ENCODE results near the gene PRRT3. TPM values are rescaled to one million over a fixed set of nuclear protein-coding genes. Genes with fewer than 3 reads are reported as not detected.

The PRRT3 gene
- total RNA-seq = 1 to 10 TPM; 8.3 to 9.4 TPM

DNA sequence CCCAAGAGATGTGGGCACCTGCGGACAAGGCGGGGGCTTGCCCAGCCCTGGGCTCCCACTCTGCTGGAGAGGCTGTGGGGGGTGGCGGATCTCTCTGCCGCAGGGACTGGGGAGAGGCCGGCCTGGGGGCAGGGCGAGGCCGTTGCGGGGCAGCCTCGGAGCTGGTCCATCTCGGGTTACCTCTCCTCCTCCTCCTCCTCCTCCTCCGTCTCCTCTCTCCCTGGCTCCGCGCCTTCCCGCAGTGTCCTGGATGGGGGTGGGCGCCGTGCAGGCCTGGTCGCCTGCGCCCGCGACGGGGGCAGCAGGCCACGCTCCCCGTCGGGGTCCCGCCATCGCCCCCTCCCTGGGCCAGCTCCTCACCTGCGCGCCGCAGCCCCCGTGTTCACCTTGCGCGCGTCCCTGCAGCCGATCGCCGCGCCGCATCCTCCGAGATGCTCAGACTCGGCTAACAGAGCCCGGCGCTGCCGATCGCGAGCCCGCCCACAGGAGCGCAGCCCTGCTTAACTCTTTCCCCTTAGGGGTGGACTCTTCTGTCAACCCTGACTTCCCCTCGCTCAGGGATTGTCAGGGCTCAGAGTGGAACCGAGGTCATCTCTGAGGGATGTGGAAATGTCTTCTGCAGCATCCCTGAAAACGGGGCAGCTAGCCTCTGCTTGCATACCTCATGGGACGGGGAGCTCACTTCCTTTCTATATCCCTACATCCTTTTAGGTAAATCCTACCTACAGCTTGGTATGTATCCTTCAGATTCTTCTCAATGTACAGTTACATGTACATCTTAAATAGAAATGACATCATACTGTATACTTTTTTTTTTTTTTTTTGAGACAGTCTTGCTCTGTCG, at the start of gene PRRT3:
Gene PRRT3 (minus strand): TSS at position 447 of the 844 bp plus-strand sequence. CDS start 2,293 bp downstream, outside the sequence.
- POLR2A ChIA-PET = interaction anchor here (0.9 to 1.2 kb wide), 2 partner anchors 34 to 109 kb away, joined by 3 to 7 read pairs; partner anchors contain the start of genes EMC3 and RPUSD3
- CTCF ChIA-PET = interaction anchor here (0.6 to 2.4 kb wide), 4 partner anchors 19 to 344 kb away, joined by 3 to 14 read pairs (median 3); partner anchors contain the start of gene CRELD1

DNA sequence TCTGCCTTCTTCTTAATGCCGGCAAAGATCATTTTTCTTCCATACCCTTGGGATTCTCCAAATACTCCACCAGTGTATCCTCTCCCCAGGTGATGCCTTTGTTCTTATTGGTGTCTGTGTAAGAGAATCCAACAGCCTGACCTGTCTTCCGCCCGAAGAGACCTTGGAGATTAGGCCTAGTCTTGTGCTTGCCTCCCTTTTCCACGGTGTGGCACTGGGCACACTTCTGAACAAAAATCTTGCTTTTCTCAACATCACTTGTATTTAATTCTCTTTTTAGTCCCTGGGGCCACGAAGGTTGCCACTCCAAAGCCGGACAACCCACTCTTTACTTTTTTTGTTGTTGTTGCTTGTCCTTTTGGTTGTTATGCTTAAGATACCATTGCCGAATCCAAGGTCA, 48.5 kb upstream of the PRRT3 start:
- ChIA-PET CTCF (no interaction called here), POLR2A (no interaction called here)

DNA sequence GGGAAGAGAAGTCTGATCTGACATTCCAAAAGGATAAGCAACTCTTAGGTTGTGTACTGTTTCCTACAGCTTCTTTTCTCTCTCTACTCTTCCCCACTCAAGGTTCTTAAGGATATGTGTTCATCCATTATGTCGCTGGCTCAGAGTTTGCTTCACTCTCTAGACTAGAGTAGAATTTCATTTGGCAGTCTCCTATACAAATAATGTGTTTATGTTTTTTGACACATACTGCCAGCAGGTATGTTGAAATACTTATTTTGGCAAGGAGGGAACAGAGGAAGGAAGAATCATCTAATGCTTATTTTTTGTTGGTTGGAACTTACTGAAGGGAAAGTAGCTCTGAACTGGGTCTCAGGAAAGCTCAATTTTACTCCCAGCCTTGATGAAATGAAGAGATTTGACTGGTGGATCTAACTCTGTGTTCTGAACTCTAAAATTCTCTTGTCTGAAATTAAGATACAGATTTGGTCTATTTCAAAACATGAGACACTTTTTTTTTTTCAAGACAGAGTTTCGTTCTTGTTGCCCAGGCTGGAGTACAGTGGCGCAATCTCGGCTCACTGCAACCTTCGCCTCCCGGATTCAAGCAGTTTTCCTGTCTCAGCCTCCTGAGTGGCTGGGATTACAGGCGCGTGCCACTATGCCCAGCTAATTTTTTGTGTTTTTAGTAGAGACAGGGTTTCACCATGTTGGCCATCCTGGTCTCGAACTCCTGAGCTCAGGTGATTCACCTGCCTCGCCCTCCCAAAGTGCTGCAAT, 42.1 kb upstream of the PRRT3 start:
- ChIA-PET CTCF (no interaction called here), POLR2A (interaction anchor here (0.6 kb wide), 1 partner anchor 264 kb away, joined by 3 read pairs; no protein-coding TSS in a partner anchor)

DNA sequence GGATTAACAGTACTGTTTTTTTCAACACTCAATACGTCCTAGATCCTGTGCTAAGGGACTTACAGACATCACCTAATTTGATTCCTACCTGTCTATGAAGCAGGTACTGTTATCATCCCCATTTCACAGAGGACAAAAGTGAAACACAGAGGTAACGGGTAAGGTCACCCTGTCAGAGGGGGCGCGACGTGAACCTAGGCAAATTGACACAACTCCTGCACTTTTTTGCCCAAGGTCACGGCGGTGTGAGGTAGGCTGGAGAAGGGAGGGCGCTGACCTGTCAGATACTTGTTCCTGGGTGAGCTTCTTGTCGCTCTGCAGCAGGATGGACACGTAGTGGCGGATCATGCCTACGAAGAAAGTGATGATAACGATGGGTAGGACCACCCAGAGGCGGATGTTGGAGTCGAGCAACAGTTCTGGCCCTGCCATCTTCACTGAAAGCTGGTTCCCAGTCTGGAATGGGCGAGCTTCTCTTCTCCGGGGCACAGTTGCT, 34.1 kb upstream of the PRRT3 start:
- POLR2A ChIA-PET = interaction anchor here (0.5 to 2.1 kb wide), 9 partner anchors 9 to 256 kb away, joined by 3 to 12 read pairs (median 6); partner anchors contain the start of genes ARPC4, CRELD1, PRRT3 and TADA3

DNA sequence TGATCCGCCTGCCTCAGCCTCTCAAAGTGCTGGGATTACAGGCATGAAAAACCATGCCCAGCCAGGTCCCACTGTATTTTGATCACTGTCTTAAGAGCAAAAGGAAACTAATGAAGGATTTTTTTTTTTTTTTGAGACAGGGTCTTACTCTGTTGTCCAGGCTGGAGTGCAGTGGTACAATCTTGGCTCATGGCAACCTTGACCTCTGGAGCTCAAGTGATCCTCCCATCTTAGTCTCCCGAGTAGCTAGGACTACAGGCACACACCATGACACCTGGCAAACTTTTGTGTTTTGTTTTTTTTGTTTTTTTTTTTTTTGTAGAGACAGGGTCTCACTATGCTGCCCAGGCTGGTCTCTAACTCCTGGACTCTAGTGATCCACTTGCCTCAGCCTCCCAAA, 28.0 kb upstream of the PRRT3 start:
- ChIA-PET POLR2A (interaction anchor here (0.6 kb wide), 1 partner anchor 15 kb away, joined by 4 read pairs; no protein-coding TSS in a partner anchor), CTCF (no interaction called here)

More for the DNA sequence above, 34.1 kb upstream of the PRRT3 start:
- CTCF ChIA-PET = interaction anchor here (0.7 to 2.5 kb wide), 2 partner anchors 9 to 55 kb away, joined by 3 to 11 read pairs; no protein-coding TSS in a partner anchor

DNA sequence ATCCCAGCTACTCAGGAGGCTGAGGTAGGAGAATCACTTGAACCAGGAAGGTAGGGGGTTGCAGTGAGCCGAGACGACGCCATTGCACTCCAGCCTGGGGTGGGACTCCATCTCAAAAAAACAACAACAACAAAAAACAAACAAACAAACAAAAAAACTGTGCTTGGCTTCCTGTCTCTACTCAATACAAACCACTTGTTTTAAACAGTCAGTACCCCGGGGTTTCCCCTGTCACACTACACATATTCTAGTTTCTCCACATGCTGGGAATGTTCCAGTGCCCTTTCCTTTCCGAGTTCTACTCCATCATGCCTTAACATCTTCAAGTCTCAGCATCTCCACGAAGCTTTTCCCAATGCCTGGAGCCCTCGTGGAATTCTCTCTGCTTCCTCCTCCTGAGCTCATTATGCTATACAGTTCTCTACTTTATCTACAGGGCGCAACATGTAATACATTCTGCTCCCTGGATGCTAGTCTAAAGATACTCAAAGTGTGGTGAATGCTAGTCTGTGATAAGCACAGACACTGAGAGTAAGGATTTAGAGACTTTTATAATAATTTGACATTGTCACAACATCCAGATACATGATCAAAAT, 26.6 kb upstream of the PRRT3 start:
- CTCF ChIA-PET = no interaction called here
- POLR2A ChIA-PET = interaction anchor here (2.0 kb wide), 1 partner anchor 8 kb away, joined by 7 read pairs; the partner anchor contains the start of gene EMC3

DNA sequence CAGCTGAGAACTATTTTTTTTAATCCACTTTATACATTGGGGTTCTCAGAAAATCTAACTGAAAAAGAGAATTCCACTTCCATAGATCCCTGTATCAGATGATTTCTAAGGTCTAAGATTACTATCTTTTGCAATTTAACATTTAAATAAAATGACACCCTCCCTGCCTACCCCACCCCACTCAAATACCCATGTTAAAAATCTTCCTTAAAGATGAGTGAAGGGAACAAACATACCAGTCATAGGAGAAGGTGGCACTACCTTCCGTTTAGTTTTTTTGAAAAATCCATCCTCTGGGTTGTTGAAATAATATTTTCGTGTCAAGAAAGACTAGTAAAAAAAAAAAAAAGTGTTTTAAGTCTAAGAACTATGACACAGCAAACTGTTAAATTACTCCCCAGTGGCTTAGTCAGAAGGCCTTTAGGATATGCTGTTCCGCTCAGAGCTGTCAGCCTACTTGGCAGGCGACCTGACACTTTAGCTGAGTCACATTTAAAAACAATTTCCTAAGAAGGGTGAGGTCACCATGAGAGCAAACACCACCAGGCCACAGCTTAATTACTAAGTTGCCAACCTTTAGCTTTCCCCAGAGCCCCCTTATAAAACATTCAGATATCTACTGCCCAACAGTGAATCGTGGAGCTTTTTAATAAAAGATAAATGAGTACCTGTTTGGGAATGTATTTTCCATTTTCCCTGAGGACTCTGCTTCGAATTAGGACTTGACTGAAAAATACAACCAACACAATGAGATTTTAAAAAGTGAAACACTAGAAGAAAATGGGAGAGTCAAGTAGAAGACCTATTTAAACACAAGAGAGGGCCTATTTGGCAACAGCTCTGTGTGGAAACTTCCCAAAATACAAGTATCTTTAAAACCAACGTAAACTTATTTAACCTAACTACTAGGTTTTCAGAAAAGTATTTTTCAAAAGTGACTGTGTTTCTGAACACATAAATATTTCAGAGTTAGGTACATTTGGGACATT, 24.8 kb upstream of the PRRT3 start:
- CTCF ChIA-PET = interaction anchor here (0.5 to 1.8 kb wide), 6 partner anchors 10 to 133 kb away, joined by 3 to 11 read pairs (median 3); partner anchors contain the start of genes CRELD1 and EMC3
- POLR2A ChIA-PET = interaction anchor here (0.6 to 2.0 kb wide), 6 partner anchors 9 to 416 kb away, joined by 3 to 7 read pairs (median 5); partner anchors contain the start of gene EMC3

DNA sequence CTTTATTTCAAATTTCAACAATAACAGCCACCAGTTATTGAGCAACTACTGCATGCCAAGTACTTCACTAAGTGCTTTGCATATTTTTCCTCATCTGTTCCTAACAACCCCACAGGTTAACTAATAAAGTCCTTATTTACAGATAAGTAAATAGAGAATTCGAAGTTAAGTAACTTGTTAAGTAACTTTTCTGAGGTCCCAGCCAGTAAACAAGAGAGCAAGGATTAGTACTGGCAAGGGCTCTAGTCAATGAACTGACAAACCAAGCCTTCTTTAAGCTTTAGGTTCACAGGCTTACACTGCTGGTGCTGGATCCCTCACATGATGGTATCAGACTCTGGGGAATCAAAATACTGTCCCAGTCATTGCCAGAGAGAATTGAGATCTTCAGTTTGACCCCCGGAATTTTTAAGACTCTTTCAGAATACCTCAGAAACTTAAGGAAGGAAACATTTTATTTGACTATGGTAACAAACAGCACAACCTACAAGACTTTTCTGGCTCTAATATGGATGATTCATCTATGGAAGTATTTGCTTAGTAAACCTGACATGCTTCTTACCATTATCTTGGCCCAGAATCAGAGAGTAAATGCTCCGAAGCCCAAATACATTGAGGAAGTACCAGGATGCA, 17.9 kb upstream of the PRRT3 start:
- CTCF ChIA-PET = interaction anchor here (0.6 kb wide), 1 partner anchor 470 kb away, joined by 3 read pairs; no protein-coding TSS in a partner anchor

DNA sequence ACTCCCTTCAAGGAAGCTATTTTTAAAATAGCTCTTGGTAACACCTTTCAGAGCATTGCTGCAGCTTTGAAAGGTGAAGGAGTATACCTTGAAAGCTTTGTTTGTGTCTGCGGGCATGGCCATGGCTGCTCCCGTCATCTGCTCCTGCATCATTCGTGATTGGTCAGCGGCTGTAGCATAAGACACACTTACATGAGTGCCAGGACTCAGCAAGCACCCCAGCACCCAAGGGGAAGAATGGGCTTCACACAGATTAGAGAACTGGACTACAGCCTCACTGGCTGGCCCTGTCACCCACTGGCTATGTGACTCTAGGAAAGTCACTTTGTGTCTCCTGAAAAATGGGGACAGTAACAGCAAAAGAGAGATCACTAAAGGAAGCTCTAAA, 17.4 kb upstream of the PRRT3 start:
- ChIA-PET CTCF (no interaction called here), POLR2A (no interaction called here)

More for the DNA sequence above, 17.9 kb upstream of the PRRT3 start:
- POLR2A ChIA-PET = no interaction called here

DNA sequence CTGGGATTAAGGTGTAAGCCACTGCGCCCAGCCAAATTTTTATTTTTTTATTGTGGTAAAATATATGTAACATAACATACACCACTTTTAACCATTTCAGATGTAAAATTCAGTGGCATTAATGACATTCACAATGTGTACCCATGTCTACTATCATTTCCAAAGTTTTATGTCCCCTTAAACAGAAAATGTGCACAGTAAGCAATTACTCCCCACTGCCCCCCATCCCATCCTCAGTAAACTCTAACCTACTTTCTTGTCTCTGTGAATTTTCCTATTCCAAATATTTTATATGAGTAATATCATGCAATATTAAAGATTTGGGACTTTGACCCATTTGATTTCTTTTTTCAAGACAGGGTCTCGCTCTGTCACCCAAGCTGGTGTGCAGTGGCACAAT, 14.6 kb upstream of the PRRT3 start:
- POLR2A ChIA-PET = no interaction called here
- CTCF ChIA-PET = no interaction called here

DNA sequence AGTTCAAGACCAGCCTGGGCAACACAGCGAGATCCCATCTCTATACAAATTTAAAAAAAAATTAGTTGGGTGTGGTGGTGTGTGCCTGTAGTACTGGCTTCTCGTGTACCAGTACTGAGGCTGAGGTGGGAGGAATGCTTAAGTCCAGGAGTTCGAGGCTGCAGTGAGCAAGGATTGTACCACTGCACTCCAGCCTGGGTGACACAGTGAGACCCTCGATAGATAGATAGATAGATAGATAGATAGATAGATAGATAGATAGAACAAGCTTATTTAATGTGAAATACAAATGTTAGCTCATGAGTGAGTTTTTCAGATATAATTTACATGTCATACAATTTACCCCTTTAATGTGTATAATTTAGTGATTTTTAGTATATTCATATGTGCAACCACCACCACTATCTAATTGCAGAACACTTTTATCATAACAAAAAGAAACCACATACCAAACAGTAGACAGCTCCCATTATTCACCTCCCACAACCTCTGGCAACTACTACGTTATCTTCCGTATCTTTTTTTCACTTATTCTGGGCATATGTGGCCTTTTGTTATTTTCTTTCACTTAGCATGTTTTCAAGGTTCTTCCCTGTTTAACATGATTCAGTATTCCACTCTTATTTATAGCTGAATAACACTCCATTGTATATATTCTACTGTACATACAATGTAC, 13.1 kb upstream of the PRRT3 start:
- POLR2A ChIA-PET = interaction anchor here (0.6 kb wide), 1 partner anchor 15 kb away, joined by 4 read pairs; no protein-coding TSS in a partner anchor
- CTCF ChIA-PET = interaction anchor here (1.0 kb wide), 2 partner anchors 23 to 265 kb away, joined by 3 read pairs; no protein-coding TSS in a partner anchor

DNA sequence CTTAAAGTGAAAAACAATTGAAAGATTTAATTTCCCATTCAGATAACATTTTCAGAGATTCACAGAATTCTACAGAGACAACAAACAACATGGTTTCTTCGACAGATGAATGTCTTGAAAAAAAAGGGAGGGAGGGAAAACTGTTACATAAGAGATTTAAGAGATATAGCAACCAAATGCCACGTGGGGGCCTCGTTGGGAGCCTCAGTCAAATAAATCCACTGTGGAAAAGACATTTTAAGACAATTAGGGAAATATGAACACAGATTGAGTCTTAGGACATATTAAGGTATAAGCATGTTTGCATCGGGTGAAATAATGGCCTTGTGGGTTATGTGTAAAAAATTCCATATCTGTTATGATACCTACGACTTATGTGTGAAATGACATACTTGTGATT, 5.0 kb upstream of the PRRT3 start:
- ChIA-PET CTCF (no interaction called here), POLR2A (no interaction called here)

DNA sequence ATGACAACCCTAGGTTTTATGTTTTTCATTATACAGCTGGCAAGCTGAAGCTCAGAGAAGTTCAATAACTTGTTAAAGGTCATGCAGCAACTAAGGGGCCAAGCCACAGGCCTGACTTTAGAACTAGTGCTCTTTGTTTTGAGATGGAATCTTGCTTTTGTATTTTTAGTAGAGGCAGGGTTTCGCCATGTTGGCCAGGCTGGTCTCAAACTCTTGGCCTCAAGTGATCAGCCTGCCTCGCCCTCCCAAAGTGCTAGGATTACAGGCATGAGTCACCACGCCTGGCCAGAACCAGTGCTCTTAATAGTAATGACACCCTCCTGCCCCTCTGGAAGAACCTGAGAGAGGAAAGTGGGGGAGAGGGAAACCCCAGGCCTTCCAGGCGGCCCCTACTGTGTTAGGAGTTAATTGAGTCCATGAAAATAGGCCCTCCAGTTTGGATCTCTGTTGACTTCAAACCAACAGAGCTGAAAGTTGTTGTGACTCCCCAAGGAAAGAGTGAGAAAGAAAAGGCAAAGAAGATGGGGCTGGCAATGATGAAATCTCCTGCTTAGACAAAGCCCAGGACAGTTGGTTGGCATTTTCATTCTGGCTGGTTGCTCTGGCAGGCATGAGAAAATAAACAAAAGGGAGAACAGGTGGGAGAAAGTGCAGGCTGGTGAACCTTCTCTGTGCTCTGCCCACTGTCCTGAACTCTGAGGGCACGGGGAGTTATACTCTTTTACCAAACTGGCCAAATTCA, 3.6 kb upstream of the PRRT3 start:
- ChIA-PET POLR2A (no interaction called here), CTCF (no interaction called here)

DNA sequence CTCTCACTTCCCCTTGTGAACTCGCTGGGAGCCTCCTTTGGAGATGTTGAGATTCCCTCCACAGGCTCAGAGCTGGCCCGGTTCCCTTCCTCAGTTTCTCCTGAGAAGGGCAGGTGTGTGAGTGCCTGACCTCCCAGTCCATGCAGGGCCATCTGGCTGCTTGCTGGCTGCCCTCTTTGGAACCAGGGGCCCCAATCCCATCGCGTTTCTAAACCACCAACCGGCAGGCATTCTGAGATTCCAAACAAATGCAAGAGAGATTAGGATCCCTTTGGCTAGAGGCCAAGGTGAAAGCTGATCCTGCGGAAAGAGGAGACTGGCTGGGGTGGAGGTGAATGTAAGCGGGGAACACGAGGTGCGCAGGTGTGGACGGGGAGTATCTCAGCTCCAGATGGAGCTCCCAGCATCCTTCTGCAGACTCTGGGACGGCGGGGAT, 2.9 kb upstream of the PRRT3 start:
- CTCF ChIA-PET = no interaction called here
- POLR2A ChIA-PET = no interaction called here

DNA sequence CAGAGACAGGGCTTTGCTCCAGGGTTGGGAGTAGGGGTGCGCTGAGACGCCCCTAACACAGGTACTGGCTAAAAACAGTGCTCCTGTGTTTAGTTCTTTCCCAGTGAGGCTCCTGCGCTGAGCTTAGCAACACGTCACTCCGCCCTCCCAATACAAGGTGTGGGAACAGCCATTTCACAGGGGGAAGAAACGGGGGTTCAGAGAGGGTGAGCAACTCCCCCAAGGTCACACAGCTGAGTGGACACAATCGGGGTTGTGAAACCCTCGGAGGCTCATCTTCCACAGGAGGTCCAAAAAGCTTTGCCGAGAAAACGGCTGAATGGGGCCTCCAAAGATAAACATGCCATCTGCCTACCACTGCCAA, 628 bp downstream of the PRRT3 start:
- POLR2A ChIA-PET = interaction anchor here (1.2 kb wide), 1 partner anchor 35 kb away, joined by 7 read pairs; the partner anchor contains the start of gene EMC3
- CTCF ChIA-PET = interaction anchor here (0.6 to 2.4 kb wide), 3 partner anchors 19 to 210 kb away, joined by 3 to 14 read pairs (median 3); partner anchors contain the start of gene CRELD1

DNA sequence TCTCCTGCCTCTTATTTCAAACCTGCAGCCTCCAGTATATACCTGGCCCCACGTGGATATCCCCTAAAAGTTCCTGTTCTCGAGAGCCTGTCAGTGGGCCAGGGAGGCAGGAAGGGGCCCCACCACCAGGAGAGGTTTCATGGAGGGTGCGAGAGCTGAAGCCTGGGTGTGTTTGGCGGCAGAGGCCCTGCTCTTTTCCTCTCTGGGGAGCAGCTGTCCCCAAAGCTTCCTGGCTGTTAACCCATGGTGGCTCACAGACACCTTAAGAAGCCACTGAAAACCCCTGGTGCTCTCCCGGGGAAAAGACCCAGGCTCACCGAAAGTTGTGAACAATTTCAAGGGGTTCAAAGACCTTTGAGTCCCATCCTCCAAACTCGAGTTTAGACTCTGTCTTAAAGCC, 1.1 kb downstream of the PRRT3 start:
- ChIA-PET CTCF (interaction anchor here (2.4 kb wide), 1 partner anchor 18 kb away, joined by 14 read pairs; the partner anchor contains the start of gene CRELD1), POLR2A (no interaction called here)

Measured in activated CD8-positive, alpha-beta memory T cell treated with anti-CD3 and anti-CD28 coated beads for 36 hours (primary cell).